IgD-negative memory B cell (primary cell): ENCODE data around the gene TMEM132E. TPM values are rescaled to one million over a fixed set of nuclear protein-coding genes. Genes with fewer than 3 reads are reported as not detected.

Experiments used
- H3K27ac Mint-ChIP-seq, 3 donors: one replicate each; pipeline ENCODE4 v1.8.0; 2020 to 2022; ENCODE audit warnings: mild to moderate bottlenecking in 3 of 3, mixed read lengths in 3 of 3, moderate library complexity in 1 of 3
- H3K27me3 Mint-ChIP-seq: one replicate; pipeline ENCODE4 v1.8.0; 2021; ENCODE audit warnings: mixed read lengths
- H3K36me3 Mint-ChIP-seq: one replicate; pipeline ENCODE4 v1.8.0; 2020; ENCODE audit warnings: mild to moderate bottlenecking, mixed read lengths
- H3K4me1 Mint-ChIP-seq, 3 donors: one replicate each; pipeline ENCODE4 v1.8.0; 2020 to 2022; ENCODE audit warnings: mixed read lengths in 3 of 3, mild to moderate bottlenecking in 1 of 3
- H3K4me3 Mint-ChIP-seq, 4 donors: one replicate each; pipeline ENCODE4 v1.8.0; 2020 to 2022; ENCODE audit warnings: mild to moderate bottlenecking in 4 of 4, mixed read lengths in 4 of 4, moderate library complexity in 3 of 4
- H3K9me3 Mint-ChIP-seq, 3 donors: one replicate each; pipeline ENCODE4 v1.8.0; 2020 to 2021; ENCODE audit warnings: mixed read lengths in 3 of 3, mild to moderate bottlenecking in 1 of 3
- polyA plus RNA-seq: library from polyadenylated mRNA; unstranded; fragments of 300-500 nt; fragmentation: Illumina TruSeq; gene quantifications from one replicate; pipeline ENCODE4 v1.2.3, GENCODE V29; 2021

The TMEM132E gene
- polyA plus RNA-seq, 1 donor from 2014 or later, result 0.19 TPM

GRCh38 chr17:34650051-34650750 lies 70.8 kb downstream of the TMEM132E start:
- H3K27me3 Mint-ChIP-seq, result peaks cover 10% of the 10 kb centered on the region
- no peaks in the 10 kb centered on the region for H3K4me1 Mint-ChIP-seq
- H3K27ac Mint-ChIP-seq, result no peak overlapping the region
- H3K9me3 Mint-ChIP-seq, result peaks cover 0 to 7% (median 0%) of the 10 kb centered on the region in 3 donors
- no peaks in the 10 kb centered on the region for H3K36me3 Mint-ChIP-seq
- H3K4me3 Mint-ChIP-seq, result no peak overlapping the region

GRCh38 chr17:34651402-34651811 lies 72.0 kb downstream of the TMEM132E start:
- peaks cover 10% of the 10 kb centered on the region for H3K27me3 Mint-ChIP-seq
- no peak overlapping the region for H3K27ac Mint-ChIP-seq
- H3K36me3 Mint-ChIP-seq, result no peaks in the 10 kb centered on the region
- H3K9me3 Mint-ChIP-seq, result peaks cover 0 to 7% (median 0%) of the 10 kb centered on the region in 3 donors
- H3K4me3 Mint-ChIP-seq, result no peak overlapping the region
- H3K4me1 Mint-ChIP-seq, result no peaks in the 10 kb centered on the region

- Mint-ChIP-seq H3K9me3 (peaks cover 0 to 7% (median 0%) of the 10 kb centered on the region in 3 donors), H3K36me3 (no peaks in the 10 kb centered on the region), H3K27ac (no peak overlapping the region), H3K4me3 (peak overlapping the region in 1 of 4 donors; percentile 41), H3K4me1 (no peaks in the 10 kb centered on the region), H3K27me3 (peaks cover 10% of the 10 kb centered on the region)
Measured at GRCh38 chr17:34652021-34652555, 72.7 kb downstream of the TMEM132E start.

- Mint-ChIP-seq H3K4me1 (no peaks in the 10 kb centered on the region), H3K36me3 (no peaks in the 10 kb centered on the region), H3K27me3 (peaks cover 11% of the 10 kb centered on the region), H3K4me3 (no peak overlapping the region), H3K9me3 (peaks cover 0 to 7% (median 0%) of the 10 kb centered on the region in 3 donors), H3K27ac (no peak overlapping the region)
Measured at GRCh38 chr17:34653511-34653910, 74.1 kb downstream of the TMEM132E start.

DNA sequence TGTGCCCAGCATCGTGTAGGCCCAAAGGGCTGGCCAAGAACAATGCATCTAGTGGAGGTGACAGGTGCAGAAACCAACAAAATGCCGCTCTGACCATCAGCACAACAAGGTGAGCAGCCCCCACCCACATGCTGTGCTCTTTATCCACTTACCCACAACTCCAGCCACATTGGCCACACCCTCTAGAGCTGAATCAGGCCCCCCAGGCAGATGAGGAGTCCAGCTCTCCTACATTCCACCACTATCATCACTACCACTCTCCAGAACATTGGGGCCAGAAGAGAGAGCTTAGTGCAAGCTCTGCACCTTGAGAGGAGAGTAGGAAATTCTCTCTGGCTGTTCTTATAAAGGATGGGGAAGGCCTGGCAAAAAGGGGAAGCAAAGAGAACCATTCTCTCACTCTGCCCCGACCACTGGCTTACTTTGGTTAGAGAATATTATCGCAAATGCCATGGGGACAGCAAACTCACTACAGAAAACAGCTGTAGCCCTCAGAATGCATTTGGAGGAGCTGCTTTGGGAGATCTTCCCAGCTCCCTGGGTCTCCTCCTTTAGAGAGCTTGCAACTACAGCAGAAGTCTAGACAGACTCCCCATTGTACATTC lies 75.0 kb downstream of the TMEM132E start:
- Mint-ChIP-seq H3K4me3 (no peak overlapping the region), H3K9me3 (peaks cover 0 to 7% (median 0%) of the 10 kb centered on the region in 3 donors), H3K27me3 (peaks cover 12% of the 10 kb centered on the region), H3K4me1 (no peaks in the 10 kb centered on the region), H3K27ac (no peak overlapping the region), H3K36me3 (no peaks in the 10 kb centered on the region)

GRCh38 chr17:34654881-34655276 lies 75.5 kb downstream of the TMEM132E start:
- H3K9me3 Mint-ChIP-seq, result peaks cover 0 to 7% (median 0%) of the 10 kb centered on the region in 3 donors

GRCh38 chr17:34656801-34657200 lies 77.4 kb downstream of the TMEM132E start:
- Mint-ChIP-seq H3K27ac (no peak overlapping the region), H3K27me3 (peaks cover 12% of the 10 kb centered on the region), H3K36me3 (no peaks in the 10 kb centered on the region), H3K4me3 (no peak overlapping the region), H3K9me3 (peaks cover 0 to 7% (median 0%) of the 10 kb centered on the region in 3 donors), H3K4me1 (no peaks in the 10 kb centered on the region)

More at GRCh38 chr17:34654881-34655276, 75.5 kb downstream of the TMEM132E start:
- Mint-ChIP-seq H3K36me3 (no peaks in the 10 kb centered on the region), H3K4me1 (no peaks in the 10 kb centered on the region), H3K27me3 (peaks cover 14% of the 10 kb centered on the region), H3K4me3 (no peak overlapping the region), H3K27ac (no peak overlapping the region)

- Mint-ChIP-seq H3K36me3 (no peaks in the 10 kb centered on the region), H3K27ac (no peak overlapping the region), H3K27me3 (peaks cover 7% of the 10 kb centered on the region), H3K4me3 (no peak overlapping the region), H3K4me1 (no peaks in the 10 kb centered on the region), H3K9me3 (peaks cover 0 to 5% (median 0%) of the 10 kb centered on the region in 3 donors)
Measured at GRCh38 chr17:34658811-34659560, 79.6 kb downstream of the TMEM132E start.

DNA sequence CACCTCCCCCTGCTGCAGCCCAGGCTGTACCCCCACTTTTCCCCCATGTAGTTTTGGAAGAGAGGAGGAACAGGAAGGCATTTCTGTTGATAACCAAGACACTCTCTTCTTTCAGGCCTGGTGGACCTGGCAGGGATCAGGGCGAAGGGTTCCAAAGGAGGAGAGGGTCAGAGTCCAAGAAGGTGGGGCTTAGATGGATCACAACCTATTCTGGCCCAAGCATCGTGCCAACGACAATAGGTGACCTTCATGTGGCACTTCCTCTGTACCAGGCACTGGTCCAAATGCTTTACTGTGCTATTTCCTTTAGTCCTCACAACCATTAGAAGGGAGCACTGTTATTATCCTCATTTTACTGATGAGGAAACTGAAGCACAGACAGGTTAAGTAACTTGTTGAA lies 84.3 kb downstream of the TMEM132E start:
- Mint-ChIP-seq H3K4me1 (peaks cover 0 to 3% (median 0%) of the 10 kb centered on the region in 3 donors), H3K36me3 (no peaks in the 10 kb centered on the region), H3K27me3 (peaks cover 26% of the 10 kb centered on the region), H3K9me3 (peaks cover 0 to 2% (median 0%) of the 10 kb centered on the region in 3 donors), H3K27ac (no peak overlapping the region), H3K4me3 (no peak overlapping the region)

DNA sequence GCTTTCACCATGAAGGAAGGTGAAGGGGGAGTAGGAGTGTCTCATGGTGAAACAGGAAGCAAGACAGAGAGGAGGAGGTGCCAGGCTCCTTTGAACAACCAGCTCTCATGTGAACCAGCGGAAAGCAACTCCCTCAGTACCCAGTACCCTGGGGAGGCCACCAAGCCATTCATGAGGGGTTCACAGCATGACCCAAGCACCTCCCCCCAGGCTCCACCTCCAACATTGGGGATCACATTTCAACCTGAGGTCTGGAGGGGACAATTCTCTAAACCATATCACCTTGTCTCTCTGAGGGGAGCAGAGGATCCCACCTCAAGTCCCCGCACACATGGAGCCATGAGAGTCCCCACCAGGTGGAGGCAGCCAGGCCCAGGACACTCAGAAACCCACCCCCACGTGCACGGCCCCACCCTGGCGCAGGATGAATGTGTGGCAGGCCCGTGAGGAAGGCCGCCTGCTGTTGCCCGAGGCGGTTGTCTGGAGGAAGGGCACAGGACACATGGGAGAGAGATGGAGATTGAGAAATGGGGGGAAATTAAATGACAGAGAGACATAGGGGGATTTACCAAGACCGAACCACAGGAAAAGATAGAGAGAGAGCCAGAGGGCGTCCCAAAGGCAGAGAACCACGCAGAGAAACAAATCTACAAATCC lies 85.9 kb downstream of the TMEM132E start:
- Mint-ChIP-seq H3K4me3 (peak overlapping the region in 1 of 4 donors; percentile 41), H3K4me1 (peaks cover 0 to 3% (median 2%) of the 10 kb centered on the region in 3 donors), H3K27ac (no peak overlapping the region), H3K27me3 (peaks cover 27% of the 10 kb centered on the region), H3K9me3 (peaks cover 0 to 2% (median 0%) of the 10 kb centered on the region in 3 donors), H3K36me3 (no peaks in the 10 kb centered on the region)

DNA sequence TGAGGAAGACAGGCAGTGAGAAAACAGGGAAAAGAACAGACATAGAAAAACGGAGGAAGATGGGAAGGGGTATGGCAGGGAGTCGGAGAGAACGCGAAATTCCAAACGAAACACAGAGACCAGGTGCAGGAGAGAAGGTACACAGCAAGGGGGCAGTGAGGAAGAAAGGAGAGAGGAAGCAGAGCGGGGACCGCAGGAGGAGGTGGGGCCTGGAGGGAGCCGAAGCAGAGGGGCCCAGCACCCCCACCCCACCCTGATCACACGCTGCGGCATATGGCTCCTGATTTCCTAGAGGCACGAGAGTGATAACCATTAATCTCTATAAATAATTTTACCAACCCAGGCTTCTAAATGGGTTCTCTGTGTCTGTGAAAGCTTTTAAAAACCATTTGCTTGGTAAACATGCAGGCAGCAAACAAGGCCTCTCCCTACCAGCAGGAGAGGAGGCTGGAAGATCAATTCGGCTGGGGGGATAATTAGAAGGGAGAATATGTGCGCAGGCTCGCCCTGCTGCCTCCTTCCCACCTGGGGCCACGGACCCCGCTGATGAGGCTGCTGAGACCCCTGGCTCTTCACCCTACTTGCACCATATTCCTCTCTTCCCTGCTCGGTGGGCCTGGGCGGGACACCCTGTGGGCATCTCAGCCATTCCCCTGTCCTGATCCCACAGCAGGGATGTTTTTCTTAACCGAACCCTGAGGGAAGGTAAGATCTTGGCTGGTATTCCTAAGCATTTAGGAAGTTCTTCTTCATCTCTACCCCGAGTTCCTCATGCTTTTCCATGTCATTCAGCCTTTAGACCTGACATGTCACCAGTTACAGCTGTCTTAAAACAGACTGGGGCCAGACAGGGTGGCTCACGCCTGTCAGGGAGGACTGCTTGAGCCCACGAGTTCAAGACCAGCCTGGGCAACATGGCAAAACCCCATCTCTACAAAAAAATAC lies 86.7 kb downstream of the TMEM132E start:
- peaks cover 27% of the 10 kb centered on the region for H3K27me3 Mint-ChIP-seq
- no peak overlapping the region for H3K27ac Mint-ChIP-seq
- H3K4me1 Mint-ChIP-seq, result peaks cover 0 to 3% (median 2%) of the 10 kb centered on the region in 3 donors
- H3K36me3 Mint-ChIP-seq, result no peaks in the 10 kb centered on the region
- peaks cover 0 to 2% (median 0%) of the 10 kb centered on the region in 3 donors for H3K9me3 Mint-ChIP-seq
- H3K4me3 Mint-ChIP-seq, result peak overlapping the region in 1 of 4 donors; percentile 17

DNA sequence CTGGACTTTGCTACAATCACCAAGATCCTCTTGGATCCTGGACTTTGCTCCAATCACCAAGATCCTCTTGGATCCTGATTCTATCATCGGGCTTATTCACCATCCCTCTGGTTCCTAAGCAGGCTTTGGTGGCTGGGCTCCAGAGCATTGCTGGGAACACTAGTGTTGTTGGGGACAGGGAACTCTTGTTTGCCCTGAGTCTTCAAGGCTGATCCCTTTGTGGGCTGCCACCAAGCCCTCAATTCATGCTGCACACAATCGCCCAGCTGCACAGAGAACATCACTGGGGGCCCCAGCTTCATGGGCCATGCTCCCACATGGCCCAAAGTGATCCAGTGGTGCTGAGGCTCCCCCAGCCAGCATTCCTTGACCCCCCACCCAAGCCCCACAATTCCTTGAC lies 88.3 kb downstream of the TMEM132E start:
- H3K4me3 Mint-ChIP-seq, result no peak overlapping the region
- H3K36me3 Mint-ChIP-seq, result no peaks in the 10 kb centered on the region
- no peak overlapping the region for H3K27ac Mint-ChIP-seq
- peaks cover 29% of the 10 kb centered on the region for H3K27me3 Mint-ChIP-seq
- H3K4me1 Mint-ChIP-seq, result peaks cover 0 to 3% (median 2%) of the 10 kb centered on the region in 3 donors
- H3K9me3 Mint-ChIP-seq, result peaks cover 0 to 2% (median 0%) of the 10 kb centered on the region in 3 donors

GRCh38 chr17:34668206-34668605 lies 88.8 kb downstream of the TMEM132E start:
- peaks cover 0 to 3% (median 2%) of the 10 kb centered on the region in 3 donors for H3K4me1 Mint-ChIP-seq
- peaks cover 0 to 2% (median 0%) of the 10 kb centered on the region in 3 donors for H3K9me3 Mint-ChIP-seq
- peaks cover 29% of the 10 kb centered on the region for H3K27me3 Mint-ChIP-seq
- H3K36me3 Mint-ChIP-seq, result no peaks in the 10 kb centered on the region
- no peak overlapping the region for H3K27ac Mint-ChIP-seq
- no peak overlapping the region for H3K4me3 Mint-ChIP-seq
